ENCODE measurements around the gene CIRBP.
A peak's percentile ranks its signal among the peaks of the same experiment; 100 is the strongest.

Gene CIRBP

GRCh38 chr19:1256646-1257474 lies 12.3 kb upstream of the CIRBP start:
- Mint-ChIP-seq H3K4me3 (peak overlapping the region; percentile 28 to 70), H3K4me1 (peaks cover 69% of the 10 kb centered on the region)

GRCh38 chr19:1257475-1258162 lies 11.5 kb upstream of the CIRBP start:
- Mint-ChIP-seq H3K4me3 (peak overlapping the region; percentile 70 to 95), H3K4me1 (peaks cover 77% of the 10 kb centered on the region), H3K9me3 (no peaks in the 10 kb centered on the region), H3K27ac (peak overlapping the region in 1 of 2 donors; percentile 91), H3K27me3 (no peaks in the 10 kb centered on the region)
- ATAC-seq = no peak
- no peak for DNase-seq

More at GRCh38 chr19:1256646-1257474, 12.3 kb upstream of the CIRBP start:
- Mint-ChIP-seq H3K27me3 (no peaks in the 10 kb centered on the region), H3K27ac (no peak overlapping the region), H3K9me3 (no peaks in the 10 kb centered on the region)
- ATAC-seq = no peak
- no peak for DNase-seq

- H3K4me1 Mint-ChIP-seq = peaks cover 81% of the 10 kb centered on the region
- no peak for DNase-seq
- no peak for ATAC-seq
- H3K4me3 Mint-ChIP-seq = peak overlapping the region; percentile 70 to 95
- peak overlapping the region in 1 of 2 donors; percentile 91 for H3K27ac Mint-ChIP-seq
- H3K9me3 Mint-ChIP-seq = no peaks in the 10 kb centered on the region
- no peaks in the 10 kb centered on the region for H3K27me3 Mint-ChIP-seq
These were observed 11.0 kb upstream of the CIRBP start for GRCh38 chr19:1258163-1258492.

GRCh38 chr19:1258707-1259205 lies 10.4 kb upstream of the CIRBP start:
- DNase-seq (no peak), ATAC-seq (no peak)
- Mint-ChIP-seq H3K9me3 (no peaks in the 10 kb centered on the region), H3K27me3 (no peaks in the 10 kb centered on the region), H3K4me1 (peaks cover 81% of the 10 kb centered on the region), H3K4me3 (peak overlapping the region; percentile 95 to 100), H3K27ac (peak overlapping the region; percentile 92 to 93)

- DNase-seq (peak; percentile 73 to 79), ATAC-seq (peak; percentile 52)
- Mint-ChIP-seq H3K4me3 (peak overlapping the region; percentile 95 to 100), H3K27ac (peak overlapping the region; percentile 92 to 99), H3K27me3 (no peaks in the 10 kb centered on the region), H3K4me1 (peaks cover 85% of the 10 kb centered on the region), H3K9me3 (no peaks in the 10 kb centered on the region)
These were observed 9.8 kb upstream of the CIRBP start for GRCh38 chr19:1259206-1259875.

- H3K4me3 Mint-ChIP-seq = peak overlapping the region; percentile 95 to 100
- H3K9me3 Mint-ChIP-seq = no peaks in the 10 kb centered on the region
- DNase-seq (peak; percentile 73 to 82), ATAC-seq (peak; percentile 63)
- peak overlapping the region; percentile 94 to 99 for H3K27ac Mint-ChIP-seq
- peaks cover 85% of the 10 kb centered on the region for H3K4me1 Mint-ChIP-seq
- H3K27me3 Mint-ChIP-seq = no peaks in the 10 kb centered on the region
These were observed 9.0 kb upstream of the CIRBP start for GRCh38 chr19:1259876-1260748.

GRCh38 chr19:1260749-1261537 lies 8.2 kb upstream of the CIRBP start:
- Mint-ChIP-seq H3K27me3 (no peaks in the 10 kb centered on the region), H3K4me1 (peaks cover 85% of the 10 kb centered on the region), H3K4me3 (peak overlapping the region; percentile 95 to 100), H3K27ac (peak overlapping the region; percentile 84 to 98), H3K9me3 (no peaks in the 10 kb centered on the region)
- DNase-seq (peak; percentile 98), ATAC-seq (peak; percentile 82)

GRCh38 chr19:1261538-1261797 lies 7.7 kb upstream of the CIRBP start:
- no peaks in the 10 kb centered on the region for H3K27me3 Mint-ChIP-seq
- no peaks in the 10 kb centered on the region for H3K9me3 Mint-ChIP-seq
- H3K4me1 Mint-ChIP-seq = peaks cover 83% of the 10 kb centered on the region
- peak overlapping the region; percentile 84 to 98 for H3K27ac Mint-ChIP-seq
- peak; percentile 0 for ATAC-seq
- peak overlapping the region; percentile 95 to 100 for H3K4me3 Mint-ChIP-seq
- peak; percentile 59 to 61 for DNase-seq

- Mint-ChIP-seq H3K27ac (peak overlapping the region; percentile 84 to 98), H3K4me3 (peak overlapping the region; percentile 95 to 100), H3K27me3 (no peaks in the 10 kb centered on the region), H3K9me3 (no peaks in the 10 kb centered on the region), H3K4me1 (peaks cover 81% of the 10 kb centered on the region)
- ATAC-seq (no peak), DNase-seq (no peak)
These were observed 7.1 kb upstream of the CIRBP start for GRCh38 chr19:1261798-1262622.

GRCh38 chr19:1262623-1263123 lies 6.5 kb upstream of the CIRBP start:
- peaks cover 82% of the 10 kb centered on the region for H3K4me1 Mint-ChIP-seq
- no peaks in the 10 kb centered on the region for H3K9me3 Mint-ChIP-seq
- peak overlapping the region; percentile 85 for H3K4me3 Mint-ChIP-seq
- no peaks in the 10 kb centered on the region for H3K27me3 Mint-ChIP-seq
- DNase-seq = no peak
- ATAC-seq = no peak
- no peak overlapping the region for H3K27ac Mint-ChIP-seq

GRCh38 chr19:1263188-1263587 lies 5.9 kb upstream of the CIRBP start:
- peak overlapping the region; percentile 85 for H3K4me3 Mint-ChIP-seq
- H3K27ac Mint-ChIP-seq = peak overlapping the region in 1 of 2 donors; percentile 65
- no peaks in the 10 kb centered on the region for H3K9me3 Mint-ChIP-seq
- peaks cover 82% of the 10 kb centered on the region for H3K4me1 Mint-ChIP-seq
- no peaks in the 10 kb centered on the region for H3K27me3 Mint-ChIP-seq
- ATAC-seq = no peak
- no peak for DNase-seq

- Mint-ChIP-seq H3K4me3 (peak overlapping the region; percentile 51 to 75), H3K27ac (peak overlapping the region in 1 of 2 donors; percentile 90), H3K9me3 (no peaks in the 10 kb centered on the region), H3K27me3 (no peaks in the 10 kb centered on the region), H3K4me1 (peaks cover 77% of the 10 kb centered on the region)
- ATAC-seq (no peak), DNase-seq (no peak)
These were observed 4.1 kb upstream of the CIRBP start for GRCh38 chr19:1264801-1265614.

GRCh38 chr19:1265615-1266128 lies 3.5 kb upstream of the CIRBP start:
- peak; percentile 3 for ATAC-seq
- H3K27me3 Mint-ChIP-seq = no peaks in the 10 kb centered on the region

More at GRCh38 chr19:1265615-1266128, 3.5 kb upstream of the CIRBP start:
- Mint-ChIP-seq H3K9me3 (no peaks in the 10 kb centered on the region), H3K4me3 (peak overlapping the region; percentile 51 to 81), H3K27ac (no peak overlapping the region), H3K4me1 (peaks cover 83% of the 10 kb centered on the region)
- DNase-seq = peak; percentile 61 to 63
